Neural cell (in vitro differentiated cells): ENCODE results near the gene PFKP. TPM values are rescaled to one million over a fixed set of nuclear protein-coding genes. Genes with fewer than 3 reads are reported as not detected.

ENCODE experiments used
- H2AFZ ChIP-seq: fragments of 200-600, 300-800 bp; sonication (generic), shearing (Covaris generic); 2 replicates; pipeline ENCODE4 v1.6.0; 2014; ENCODE audit warnings: low read depth, mild to moderate bottlenecking, antibody characterized with exemption, low read length, moderate library complexity
- H3F3A ChIP-seq: fragments of 200-600 bp; shearing (Covaris generic); 2 replicates; pipeline ENCODE4 v1.6.1; 2016; ENCODE audit warnings: mild to moderate bottlenecking, moderate library complexity, mixed read lengths, antibody characterized with exemption, low read length; ENCODE audit not compliant: insufficient read depth, poor library complexity, severe bottlenecking
- H3K27ac ChIP-seq: fragments of 200-600, 300-800 bp; sonication (generic), shearing (Covaris generic); 2 replicates; pipeline ENCODE4 v1.5.1; 2014; ENCODE audit warnings: mild to moderate bottlenecking, low read length, moderate library complexity
- H3K27me3 ChIP-seq: fragments of 300-800, 200-600 bp; sonication (generic), shearing (Covaris generic); 2 replicates; pipeline ENCODE4 v1.6.0; 2014; ENCODE audit warnings: mild to moderate bottlenecking, low read depth, low read length, moderate library complexity; ENCODE audit not compliant: insufficient read depth
- H3K36me3 ChIP-seq: fragments of 300-800, 200-600 bp; sonication (generic), shearing (Covaris generic); 2 replicates; pipeline ENCODE4 v1.5.1; 2014; ENCODE audit warnings: mild to moderate bottlenecking, antibody characterized with exemption, low read length, moderate library complexity; ENCODE audit not compliant: insufficient read depth
- H3K4me2 ChIP-seq: fragments of 300-800, 200-600 bp; sonication (generic), shearing (Covaris generic); 2 replicates; pipeline ENCODE4 v1.6.0; 2014; ENCODE audit warnings: mild to moderate bottlenecking, low read length
- H3K4me3 ChIP-seq: fragments of 300-800, 200-600 bp; sonication (generic), shearing (Covaris generic); 2 replicates; pipeline ENCODE4 v1.5.1; 2014; ENCODE audit warnings: mild to moderate bottlenecking, low read length, moderate library complexity
- H3K79me2 ChIP-seq: fragments of 200-600 bp; shearing (Covaris generic); replicated peaks from 2 replicates; pipeline ENCODE4 v1.6.0; 2014; ENCODE audit warnings: mild to moderate bottlenecking, low read length, moderate library complexity; ENCODE audit not compliant: insufficient read depth
- H3K9ac ChIP-seq: fragments of 300-800, 200-600 bp; sonication (generic), shearing (Covaris generic); 2 replicates; pipeline ENCODE4 v1.6.1; 2016; ENCODE audit warnings: mild to moderate bottlenecking, low read length, mixed read lengths
- H3K9me2 ChIP-seq: fragments of 200-600 bp; shearing (Covaris generic); 2 replicates; pipeline ENCODE4 v1.6.1; 2016; ENCODE audit warnings: mild to moderate bottlenecking, low read length, mixed read lengths; ENCODE audit not compliant: insufficient read depth
- H3K9me3 ChIP-seq: fragments of 200-600, 300-800 bp; sonication (generic), shearing (Covaris generic); 2 replicates; pipeline ENCODE4 v1.6.1; 2016; ENCODE audit warnings: mild to moderate bottlenecking, mixed run types, low read length, moderate library complexity, mixed read lengths
- H4K20me1 ChIP-seq: fragments of 200-600 bp; shearing (Covaris generic); 2 replicates; pipeline ENCODE4 v1.6.1; 2016; ENCODE audit warnings: mild to moderate bottlenecking, mixed run types; ENCODE audit not compliant: insufficient read depth
- CTCF ChIP-seq: fragments of 450-650 bp; IDR thresholded peaks from 2 replicates; pipeline ENCODE4 v1.5.1; 2014; ENCODE audit warnings: antibody characterized with exemption, mild to moderate bottlenecking, moderate library complexity; ENCODE audit not compliant: poor library complexity, severe bottlenecking
- EP300 ChIP-seq: fragments of 450-650 bp; conservative IDR thresholded peaks from 2 replicates; pipeline ENCODE4 v1.6.1; 2014; ENCODE audit warnings: antibody characterized with exemption, mild to moderate bottlenecking, moderate library complexity; ENCODE audit not compliant: poor library complexity, severe bottlenecking
- EZH2 ChIP-seq: fragments of 200-600, 300-800 bp; shearing (Covaris generic), sonication (generic); IDR thresholded peaks from 2 replicates; pipeline ENCODE4 v1.6.1; 2014; ENCODE audit warnings: antibody characterized with exemption, low read length, borderline replicate concordance, mild to moderate bottlenecking; ENCODE audit not compliant: insufficient read depth, poor library complexity, severe bottlenecking
- MXI1 ChIP-seq: fragments of 450-650 bp; conservative IDR thresholded peaks from 2 replicates; pipeline ENCODE4 v1.6.1; 2014; ENCODE audit warnings: antibody characterized with exemption, mild to moderate bottlenecking; ENCODE audit not compliant: poor library complexity, severe bottlenecking
- POLR2AphosphoS5 ChIP-seq: IDR thresholded peaks from 2 replicates; pipeline ENCODE4 v1.6.1; 2012
- RAD21 ChIP-seq: fragments of 450-650 bp; conservative IDR thresholded peaks from 2 replicates; pipeline ENCODE4 v1.6.1; 2014; ENCODE audit warnings: antibody characterized with exemption, mild to moderate bottlenecking, moderate library complexity
- REST ChIP-seq: IDR thresholded peaks from 2 replicates; pipeline ENCODE4 v1.6.1; 2012; ENCODE audit warnings: borderline replicate concordance
- SMC3 ChIP-seq: fragments of 450-650 bp; conservative IDR thresholded peaks from 2 replicates; pipeline ENCODE4 v1.6.1; 2014; ENCODE audit warnings: antibody characterized with exemption, mild to moderate bottlenecking, moderate library complexity; ENCODE audit not compliant: poor library complexity
- TAF1 ChIP-seq: IDR thresholded peaks from 2 replicates; pipeline ENCODE4 v1.6.1; 2012; ENCODE audit warnings: low read depth
- polyA plus RNA-seq: library from polyadenylated mRNA; depleted of rRNA; stranded (reverse); fragments of >200 nt; gene quantifications from 2 replicates; pipeline ENCODE4 v1.2.3, GENCODE V29; 2014

The PFKP gene
- polyA plus RNA-seq, 1 donor from 2014 or later: 27.9 TPM

GRCh38 chr10:3096149-3096548 is 28.8 kb downstream of the PFKP start:
- H3K79me2 ChIP-seq: no peaks in the 10 kb centered on the region
- no peak overlapping the region for H3K9ac ChIP-seq
- H3K9me2 ChIP-seq: no peaks in the 10 kb centered on the region
- no peaks in the 10 kb centered on the region for H3F3A ChIP-seq
- no peaks in the 10 kb centered on the region for H4K20me1 ChIP-seq
- H3K4me3 ChIP-seq: no peak overlapping the region
- no peak for TF ChIP-seq CTCF
- TF ChIP-seq MXI1: no peak
- no peak for TF ChIP-seq REST
- TF ChIP-seq EP300: no peak
- TF ChIP-seq SMC3: no peak
- no peaks in the 10 kb centered on the region for H3K27me3 ChIP-seq
- no peaks in the 10 kb centered on the region for H3K36me3 ChIP-seq
- no peaks in the 10 kb centered on the region for H3K9me3 ChIP-seq
- H3K27ac ChIP-seq: no peak overlapping the region
- no peak overlapping the region for H2AFZ ChIP-seq
- H3K4me2 ChIP-seq: no peak overlapping the region

GRCh38 chr10:3097160-3097559 is 29.8 kb downstream of the PFKP start:
- Histone ChIP-seq H3K27ac (no peak overlapping the region), H3K4me2 (no peak overlapping the region), H3K4me3 (no peak overlapping the region), H4K20me1 (no peaks in the 10 kb centered on the region), H3K79me2 (no peaks in the 10 kb centered on the region), H3K27me3 (no peaks in the 10 kb centered on the region), H3K9ac (no peak overlapping the region), H2AFZ (no peak overlapping the region), H3K9me2 (no peaks in the 10 kb centered on the region), H3K9me3 (no peaks in the 10 kb centered on the region), H3F3A (no peaks in the 10 kb centered on the region), H3K36me3 (no peaks in the 10 kb centered on the region)
- TF ChIP-seq EP300 (no peak), RAD21 (no peak), SMC3 (no peak), POLR2AphosphoS5 (no peak), CTCF (no peak), TAF1 (no peak), REST (no peak), MXI1 (no peak), EZH2 (no peak)
